Spleen (tissue), 11 donors: ENCODE measurements around the gene MED23. TPM values are rescaled to one million over a fixed set of nuclear protein-coding genes. Genes with fewer than 3 reads are reported as not detected.

Experiments
- DNase-seq: peaks from one replicate; pipeline ENCODE4 v3.0.0-alpha.2; 2020
- H3K27ac ChIP-seq, 8 donors: fragments of 200-600 bp; sonication (generic) in 7 of 8; 1 replicate in 4 of 8; 2 replicates in 4 of 8; pipeline versions ENCODE4 v1.5.0 to v1.8.0; 2016 to 2021; ENCODE audit warnings: inconsistent platforms in 4 of 8, mild to moderate bottlenecking in 4 of 8, moderate library complexity in 1 of 8
- H3K27me3 ChIP-seq, 7 donors: fragments of 200-600 bp; sonication (generic) in 6 of 7; replicated peaks in 1 of 7; 1 replicate in 4 of 7; 2 replicates in 3 of 7; pipeline versions ENCODE4 v1.5.0 to v1.8.0; 2016 to 2021; ENCODE audit warnings: inconsistent platforms in 3 of 7, mild to moderate bottlenecking in 1 of 7
- H3K36me3 ChIP-seq, 6 donors: fragments of 200-600 bp; sonication (generic) in 5 of 6; 1 replicate in 4 of 6; 2 replicates in 2 of 6; pipeline versions ENCODE4 v1.5.0 to v1.8.0; 2016 to 2021; ENCODE audit warnings: inconsistent platforms in 2 of 6
- H3K4me1 ChIP-seq, 6 donors: fragments of 200-600 bp; sonication (generic) in 5 of 6; 1 replicate in 3 of 6; 2 replicates in 3 of 6; pipeline versions ENCODE4 v1.5.0 to v1.8.0; 2016 to 2021; ENCODE audit warnings: inconsistent platforms in 3 of 6
- H3K4me3 ChIP-seq, 8 donors: fragments of 200-600 bp; sonication (generic) in 7 of 8; 1 replicate in 4 of 8; 2 replicates in 4 of 8; pipeline versions ENCODE4 v1.5.0 to v1.8.0; 2016 to 2021; ENCODE audit warnings: inconsistent platforms in 4 of 8, mild to moderate bottlenecking in 4 of 8, moderate library complexity in 2 of 8
- H3K9me3 ChIP-seq, 8 donors: fragments of 200-600 bp; sonication (generic) in 7 of 8; 1 replicate in 4 of 8; 2 replicates in 4 of 8; pipeline versions ENCODE4 v1.5.0 to v1.8.0; 2016 to 2021; ENCODE audit warnings: inconsistent platforms in 4 of 8
- CTCF ChIP-seq, 11 experiments: fragments of 200-600 bp in 7 of 11; fragments of 450-650 bp in 4 of 11; sonication (generic) in 4 of 11; IDR thresholded peaks in 8 of 11; conservative IDR thresholded peaks in 3 of 11; 1 replicate in 7 of 11; 2 replicates in 4 of 11; pipeline versions ENCODE4 v1.4.0 to v1.8.0; 2016 to 2021; ENCODE audit warnings: antibody characterized with exemption in 11 of 11, inconsistent platforms in 4 of 11, mild to moderate bottlenecking in 1 of 11
- POLR2A ChIP-seq, 3 donors: fragments of 450-650 bp; IDR thresholded peaks; one replicate each; pipeline ENCODE4 v1.5.1; 2017; ENCODE audit warnings: antibody characterized with exemption in 3 of 3, mild to moderate bottlenecking in 1 of 3
- POLR2AphosphoS5 ChIP-seq, 3 donors: sonication (generic); formaldehyde crosslinking; IDR thresholded peaks; one replicate each; pipeline ENCODE4 v1.5.1; 2017; ENCODE audit warnings: antibody characterized with exemption in 3 of 3
- WGBS, 5 donors: extraction: QIAGEN DNeasy Blood & Tissue Kit in 3 of 5; methylation state at CpG; one replicate each; pipeline versions ENCODE4 v1.1.5 to v1.1.7; 2013 to 2018; 5-methylcytosine and 5-hydroxymethylcytosine counted together
- intact Hi-C: fragments of 100-400 bp; cut with DNase I; formaldehyde crosslinking; loops from one replicate; pipeline ENCODE4 v1.15.0; 2023; ENCODE audit warnings: low total_unique reads
- polyA plus RNA-seq, 3 donors: library from polyadenylated mRNA; stranded (reverse); fragments of 200-250 nt; gene quantifications; one replicate each; pipeline ENCODE4 v1.2.1, GENCODE V29; 2013
- total RNA-seq, 7 donors: library from RNA; depleted of rRNA in 3 of 7; stranded (reverse); fragments of >200 nt in 3 of 7; fragmentation: NEBNext Ultra II Directional in 4 of 7; extraction: Animal tissue kit (Norgen Biotek cat#: 25700) in 4 of 7; gene quantifications; one replicate each; pipeline versions ENCODE4 v1.1.0 to v1.2.1, GENCODE V29; 2016 to 2021
- donor health status: healthy with polysubstance abuse.
- donor health status: DM: no; HTN: no; CAD: no; lungs with moderate emphysema.
- donor health status: DM: no; HTN: no; CAD: no.
- donor health status: Bipolar disorder and iron deficiency.
- donor health status: healthy.
- donor health status: DM: no; HTN: no; CAD: no.
- donor health status: DM: yes; HTN: yes; CAD: no.

MED23 gene
- total and polyA plus RNA-seq, 10 donors: 15.3 to 52.6 (median 37.7) TPM

- no peaks in the 10 kb centered on the region for H3K9me3 ChIP-seq
- no peaks in the 10 kb centered on the region for H3K36me3 ChIP-seq
- no peak for DNase-seq
- no peak overlapping the region for H3K27ac ChIP-seq
- WGBS, 5 donors: 91 to 96% (median 94%) methylated on average over 4 of the region's 4 CpGs
- H3K4me3 ChIP-seq: no peak overlapping the region
- TF ChIP-seq POLR2A (IDR thresholded peaks at IDR 0.05) (no peak), POLR2AphosphoS5 (IDR thresholded peaks at IDR 0.05) (no peak), CTCF (IDR thresholded peaks at IDR 0.05 in 8 of 11, conservative IDR thresholded peaks at IDR 0.05 in 3 of 11) (no peak)
- no peaks in the 10 kb centered on the region for H3K27me3 ChIP-seq
- intact Hi-C loops: no loop called here
- no peaks in the 10 kb centered on the region for H3K4me1 ChIP-seq
These were observed 65.9 kb downstream of the MED23 start for GRCh38 chr6:131561925-131562707.

GRCh38 chr6:131558922-131559321, 69.1 kb downstream of the MED23 start:
- intact Hi-C loops: no loop called here
- 80 to 91% (median 87%) methylated on average over 4 of the region's 4 CpGs for WGBS, 5 donors

GRCh38 chr6:131555992-131556391, 72.0 kb downstream of the MED23 start:
- Histone ChIP-seq H3K27me3 (no peaks in the 10 kb centered on the region), H3K36me3 (no peaks in the 10 kb centered on the region), H3K4me3 (no peak overlapping the region), H3K4me1 (no peaks in the 10 kb centered on the region), H3K27ac (no peak overlapping the region), H3K9me3 (no peaks in the 10 kb centered on the region)
- DNase-seq: no peak
- intact Hi-C loops: no loop called here
- no peak for TF ChIP-seq POLR2A (IDR thresholded peaks at IDR 0.05)
- TF ChIP-seq POLR2AphosphoS5 (IDR thresholded peaks at IDR 0.05): no peak
- TF ChIP-seq CTCF (IDR thresholded peaks at IDR 0.05 in 8 of 11, conservative IDR thresholded peaks at IDR 0.05 in 3 of 11): no peak

More at GRCh38 chr6:131558922-131559321, 69.1 kb downstream of the MED23 start:
- H3K9me3 ChIP-seq: no peaks in the 10 kb centered on the region
- no peak overlapping the region for H3K4me3 ChIP-seq
- H3K4me1 ChIP-seq: no peaks in the 10 kb centered on the region
- no peaks in the 10 kb centered on the region for H3K27me3 ChIP-seq
- no peak for DNase-seq
- no peaks in the 10 kb centered on the region for H3K36me3 ChIP-seq
- no peak overlapping the region for H3K27ac ChIP-seq
- TF ChIP-seq CTCF (IDR thresholded peaks at IDR 0.05 in 8 of 11, conservative IDR thresholded peaks at IDR 0.05 in 3 of 11): no peak
- TF ChIP-seq POLR2A (IDR thresholded peaks at IDR 0.05): no peak
- TF ChIP-seq POLR2AphosphoS5 (IDR thresholded peaks at IDR 0.05): no peak

GRCh38 chr6:131552572-131552971, 75.5 kb downstream of the MED23 start:
- intact Hi-C loops: no loop called here
- no peaks in the 10 kb centered on the region for H3K4me1 ChIP-seq
- no peaks in the 10 kb centered on the region for H3K36me3 ChIP-seq
- no peaks in the 10 kb centered on the region for H3K9me3 ChIP-seq
- H3K27me3 ChIP-seq: no peaks in the 10 kb centered on the region
- DNase-seq: no peak
- H3K4me3 ChIP-seq: no peak overlapping the region
- no peak overlapping the region for H3K27ac ChIP-seq
- WGBS, 5 donors: 83 to 94% (median 88%) methylated on average over 3 of the region's 3 CpGs
- no peak for TF ChIP-seq POLR2AphosphoS5 (IDR thresholded peaks at IDR 0.05)
- TF ChIP-seq POLR2A (IDR thresholded peaks at IDR 0.05): no peak
- no peak for TF ChIP-seq CTCF (IDR thresholded peaks at IDR 0.05 in 8 of 11, conservative IDR thresholded peaks at IDR 0.05 in 3 of 11)
